OCI-LY3 (cell line): ENCODE measurements around the gene ATRN.

Experiments
- EZH2phosphoT487 ChIP-seq: fragments of 200-600 bp; shearing (Covaris generic); IDR thresholded peaks from 2 replicates; pipeline ENCODE4 v1.6.1; 2018; ENCODE audit warnings: antibody characterized with exemption, mixed run types, low read depth
- TF ChIP-seq, protein P1 (sequence below): fragments of 200-600, 300-600 bp; sonication (generic); IDR thresholded peaks from 2 replicates; pipeline ENCODE4 v1.5.1; 2014; ENCODE audit warnings: antibody characterized with exemption, low read length, low read depth

DNA sequence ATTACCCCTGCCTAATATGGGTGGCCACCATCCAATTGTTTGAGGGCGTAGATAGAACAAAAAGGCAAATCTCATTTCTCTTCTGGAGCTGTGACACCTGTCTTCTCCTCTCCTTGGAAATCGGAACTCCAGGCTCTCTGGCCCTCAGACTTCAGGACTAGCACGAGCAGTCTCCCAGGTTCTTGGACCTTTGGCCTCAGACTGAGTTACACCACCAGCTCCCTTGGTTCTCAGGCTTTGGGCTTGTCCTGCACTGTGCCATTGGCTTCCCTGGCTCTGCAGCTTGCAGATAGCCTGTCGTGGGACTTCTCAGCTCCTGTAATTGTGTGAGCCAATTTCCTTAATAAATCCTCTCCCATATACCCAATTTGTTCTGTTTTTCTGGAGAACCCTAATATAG is 34.3 kb downstream of the ATRN start:
- TF ChIP-seq, protein P1, sequence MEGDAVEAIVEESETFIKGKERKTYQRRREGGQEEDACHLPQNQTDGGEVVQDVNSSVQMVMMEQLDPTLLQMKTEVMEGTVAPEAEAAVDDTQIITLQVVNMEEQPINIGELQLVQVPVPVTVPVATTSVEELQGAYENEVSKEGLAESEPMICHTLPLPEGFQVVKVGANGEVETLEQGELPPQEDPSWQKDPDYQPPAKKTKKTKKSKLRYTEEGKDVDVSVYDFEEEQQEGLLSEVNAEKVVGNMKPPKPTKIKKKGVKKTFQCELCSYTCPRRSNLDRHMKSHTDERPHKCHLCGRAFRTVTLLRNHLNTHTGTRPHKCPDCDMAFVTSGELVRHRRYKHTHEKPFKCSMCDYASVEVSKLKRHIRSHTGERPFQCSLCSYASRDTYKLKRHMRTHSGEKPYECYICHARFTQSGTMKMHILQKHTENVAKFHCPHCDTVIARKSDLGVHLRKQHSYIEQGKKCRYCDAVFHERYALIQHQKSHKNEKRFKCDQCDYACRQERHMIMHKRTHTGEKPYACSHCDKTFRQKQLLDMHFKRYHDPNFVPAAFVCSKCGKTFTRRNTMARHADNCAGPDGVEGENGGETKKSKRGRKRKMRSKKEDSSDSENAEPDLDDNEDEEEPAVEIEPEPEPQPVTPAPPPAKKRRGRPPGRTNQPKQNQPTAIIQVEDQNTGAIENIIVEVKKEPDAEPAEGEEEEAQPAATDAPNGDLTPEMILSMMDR, result no peak
- TF ChIP-seq EZH2phosphoT487, result no peak
